MM.1S (cell line): ENCODE results near the gene WDR13.

ENCODE experiments used
- DNase-seq: peaks from one replicate; pipeline ENCODE4 v3.0.0-alpha.2; 2015
- H2AFZ ChIP-seq: fragments of 300-600 bp; sonication (generic); 2 replicates; pipeline ENCODE4 v1.6.0; 2016; ENCODE audit warnings: antibody characterized with exemption, low read length
- H3F3A ChIP-seq: fragments of 300-600 bp; sonication (generic); 2 replicates; pipeline ENCODE4 v1.6.1; 2016; ENCODE audit warnings: mild to moderate bottlenecking, antibody characterized with exemption, low read length, moderate library complexity, mixed read lengths; ENCODE audit not compliant: insufficient read depth
- H3K27ac ChIP-seq: fragments of 300-600 bp; sonication (generic); 2 replicates; pipeline ENCODE4 v1.5.1; 2016; ENCODE audit warnings: mild to moderate bottlenecking, low read length
- H3K27me3 ChIP-seq: fragments of 300-600 bp; sonication (generic); replicated peaks from 2 replicates; pipeline ENCODE4 v1.6.0; 2016; ENCODE audit warnings: low read length; ENCODE audit not compliant: insufficient read depth
- H3K36me3 ChIP-seq: fragments of 300-600 bp; sonication (generic); replicated peaks from 2 replicates; pipeline ENCODE4 v1.6.1; 2016; ENCODE audit warnings: mild to moderate bottlenecking, low read length, mixed read lengths; ENCODE audit not compliant: insufficient read depth
- H3K4me1 ChIP-seq: fragments of 300-600 bp; sonication (generic); 2 replicates; pipeline ENCODE4 v1.6.1; 2016; ENCODE audit warnings: low read length, mixed read lengths
- H3K4me2 ChIP-seq: fragments of 300-600 bp; sonication (generic); 2 replicates; pipeline ENCODE4 v1.6.0; 2016; ENCODE audit warnings: low read depth, low read length
- H3K4me3 ChIP-seq: fragments of 300-600 bp; sonication (generic); 2 replicates; pipeline ENCODE4 v1.5.1; 2016; ENCODE audit warnings: low read length, mixed read lengths
- H3K79me2 ChIP-seq: fragments of 300-600 bp; sonication (generic); 2 replicates; pipeline ENCODE4 v1.6.1; 2016; ENCODE audit warnings: mixed run types, low read length, mixed read lengths
- H3K9ac ChIP-seq: fragments of 300-600 bp; sonication (generic); 2 replicates; pipeline ENCODE4 v1.6.1; 2016; ENCODE audit warnings: low read length, mixed read lengths
- H3K9me2 ChIP-seq: fragments of 300-600 bp; sonication (generic); replicated peaks from 2 replicates; pipeline ENCODE4 v1.6.1; 2016; ENCODE audit warnings: mild to moderate bottlenecking, low read length, mixed read lengths; ENCODE audit not compliant: insufficient read depth
- H3K9me3 ChIP-seq: fragments of 300-600 bp; sonication (generic); replicated peaks from 2 replicates; pipeline ENCODE4 v1.6.1; 2016; ENCODE audit warnings: mild to moderate bottlenecking, low read length, mixed read lengths; ENCODE audit not compliant: insufficient read depth
- H4K20me1 ChIP-seq: fragments of 300-600 bp; sonication (generic); 2 replicates; pipeline ENCODE4 v1.6.1; 2016; ENCODE audit warnings: mild to moderate bottlenecking, low read length, moderate library complexity, mixed read lengths; ENCODE audit not compliant: insufficient read depth
- EZH2 ChIP-seq: fragments of 300-600 bp; sonication (generic); optimal IDR thresholded peaks from 2 replicates; pipeline ENCODE3; 2017; ENCODE audit warnings: low read depth, mild to moderate bottlenecking, antibody characterized with exemption, low read length, mixed read lengths
- EZH2phosphoT487 ChIP-seq: fragments of 300-600 bp; sonication (generic); IDR thresholded peaks from 2 replicates; pipeline ENCODE4 v1.6.1; 2018; ENCODE audit warnings: antibody characterized with exemption, low read length
- TF ChIP-seq, protein P1 (sequence below): fragments of 300-600 bp; sonication (generic); IDR thresholded peaks from 2 replicates; pipeline ENCODE4 v1.5.1; 2016; ENCODE audit warnings: antibody characterized with exemption, low read length, mixed read lengths

WDR13 gene

GRCh38 chrX:48601741-48602394, 4.6 kb downstream of the WDR13 start:
- no peak for TF ChIP-seq EZH2
- TF ChIP-seq, protein P1, sequence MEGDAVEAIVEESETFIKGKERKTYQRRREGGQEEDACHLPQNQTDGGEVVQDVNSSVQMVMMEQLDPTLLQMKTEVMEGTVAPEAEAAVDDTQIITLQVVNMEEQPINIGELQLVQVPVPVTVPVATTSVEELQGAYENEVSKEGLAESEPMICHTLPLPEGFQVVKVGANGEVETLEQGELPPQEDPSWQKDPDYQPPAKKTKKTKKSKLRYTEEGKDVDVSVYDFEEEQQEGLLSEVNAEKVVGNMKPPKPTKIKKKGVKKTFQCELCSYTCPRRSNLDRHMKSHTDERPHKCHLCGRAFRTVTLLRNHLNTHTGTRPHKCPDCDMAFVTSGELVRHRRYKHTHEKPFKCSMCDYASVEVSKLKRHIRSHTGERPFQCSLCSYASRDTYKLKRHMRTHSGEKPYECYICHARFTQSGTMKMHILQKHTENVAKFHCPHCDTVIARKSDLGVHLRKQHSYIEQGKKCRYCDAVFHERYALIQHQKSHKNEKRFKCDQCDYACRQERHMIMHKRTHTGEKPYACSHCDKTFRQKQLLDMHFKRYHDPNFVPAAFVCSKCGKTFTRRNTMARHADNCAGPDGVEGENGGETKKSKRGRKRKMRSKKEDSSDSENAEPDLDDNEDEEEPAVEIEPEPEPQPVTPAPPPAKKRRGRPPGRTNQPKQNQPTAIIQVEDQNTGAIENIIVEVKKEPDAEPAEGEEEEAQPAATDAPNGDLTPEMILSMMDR, result no peak
- no peak for TF ChIP-seq EZH2phosphoT487

DNA sequence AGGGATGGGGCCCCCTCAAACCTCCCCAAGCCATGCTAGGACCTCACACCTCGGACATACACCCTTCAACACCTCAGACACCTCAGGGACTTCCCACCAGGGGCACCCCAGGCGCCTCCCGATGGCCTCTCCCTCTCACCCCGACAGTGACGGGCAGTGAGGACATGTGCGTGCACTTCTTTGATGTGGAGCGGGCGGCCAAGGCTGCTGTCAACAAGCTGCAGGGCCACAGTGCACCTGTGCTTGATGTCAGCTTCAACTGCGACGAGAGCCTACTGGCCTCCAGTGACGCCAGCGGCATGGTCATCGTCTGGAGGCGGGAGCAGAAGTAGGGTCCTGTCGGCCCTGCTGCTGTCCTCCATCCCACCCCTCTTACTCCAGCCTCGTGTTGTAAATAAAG, 7.4 kb downstream of the WDR13 start:
- DNase-seq, result no peak
- Histone ChIP-seq H2AFZ (no peak overlapping the region), H3K4me1 (no peaks in the 10 kb centered on the region), H3F3A (no peaks in the 10 kb centered on the region), H3K9me3 (no peaks in the 10 kb centered on the region), H3K79me2 (no peaks in the 10 kb centered on the region), H3K4me2 (no peak overlapping the region), H3K9me2 (no peaks in the 10 kb centered on the region), H3K36me3 (no peaks in the 10 kb centered on the region), H4K20me1 (no peaks in the 10 kb centered on the region), H3K9ac (no peak overlapping the region), H3K27me3 (no peaks in the 10 kb centered on the region), H3K4me3 (no peak overlapping the region), H3K27ac (no peak overlapping the region)
- TF ChIP-seq EZH2phosphoT487 (no peak), EZH2 (no peak)
- TF ChIP-seq, protein P1, result no peak

More at GRCh38 chrX:48601741-48602394, 4.6 kb downstream of the WDR13 start:
- Histone ChIP-seq H3K79me2 (0 out of 2 replicates have a peak, but pooled peaks cover 2% of the 10 kb centered on the region), H4K20me1 (no peaks in the 10 kb centered on the region), H3K27ac (no peak overlapping the region), H3K4me3 (no peak overlapping the region), H3K36me3 (no peaks in the 10 kb centered on the region), H3K4me1 (no peaks in the 10 kb centered on the region), H3K9me3 (no peaks in the 10 kb centered on the region), H3F3A (no peaks in the 10 kb centered on the region), H2AFZ (no peak overlapping the region), H3K27me3 (no peaks in the 10 kb centered on the region), H3K9ac (no peak overlapping the region), H3K9me2 (no peaks in the 10 kb centered on the region), H3K4me2 (no peak overlapping the region)
- DNase-seq, result no peak

DNA sequence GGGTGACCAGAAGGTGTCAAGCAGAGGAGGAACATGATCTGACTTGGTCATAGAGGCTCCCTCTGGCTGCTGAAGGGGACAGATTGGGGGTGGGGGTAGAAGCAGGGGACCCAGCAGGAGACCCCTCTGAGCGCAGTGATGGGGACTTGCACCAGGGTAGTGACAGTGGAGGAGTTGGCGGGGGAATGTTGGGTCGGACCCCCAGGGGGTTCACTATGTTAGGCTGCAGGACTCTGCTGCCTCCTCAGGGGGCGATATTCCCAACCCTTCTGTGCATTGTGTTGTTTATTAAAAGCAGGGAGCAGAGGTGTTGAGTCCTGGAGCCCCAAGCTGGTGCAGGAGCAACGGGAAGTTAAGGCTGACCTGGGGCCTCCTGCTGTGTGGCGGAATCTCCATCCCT, 8.8 kb downstream of the WDR13 start:
- H3K9me2 ChIP-seq, result no peaks in the 10 kb centered on the region
- no peak for TF ChIP-seq EZH2
- TF ChIP-seq, protein P1, result no peak
- TF ChIP-seq EZH2phosphoT487, result no peak
- no peak for DNase-seq
- H3K36me3 ChIP-seq, result no peaks in the 10 kb centered on the region
- no peak overlapping the region for H3K4me3 ChIP-seq
- no peaks in the 10 kb centered on the region for H3F3A ChIP-seq
- H2AFZ ChIP-seq, result no peak overlapping the region
- no peaks in the 10 kb centered on the region for H3K79me2 ChIP-seq
- no peak overlapping the region for H3K4me2 ChIP-seq
- H3K27me3 ChIP-seq, result no peaks in the 10 kb centered on the region
- H3K4me1 ChIP-seq, result no peaks in the 10 kb centered on the region
- H3K9ac ChIP-seq, result no peak overlapping the region
- no peaks in the 10 kb centered on the region for H3K9me3 ChIP-seq
- no peak overlapping the region for H3K27ac ChIP-seq
- no peaks in the 10 kb centered on the region for H4K20me1 ChIP-seq
